HepG2 (cell line): ENCODE data around the gene VEZF1. TPM values are rescaled to one million over a fixed set of nuclear protein-coding genes. Genes with fewer than 3 reads are reported as not detected.

Source experiments
- ARID2 ChIP-seq: sonication (generic); formaldehyde crosslinking; IDR thresholded peaks from 2 replicates; pipeline ENCODE4 v1.8.1; 2022; ENCODE audit warnings: mild to moderate bottlenecking, missing genetic modification reagents, borderline replicate concordance
- ARNT2 ChIP-seq: sonication (generic); formaldehyde crosslinking; IDR thresholded peaks from 2 replicates; pipeline ENCODE4 v1.8.0; 2022; ENCODE audit warnings: mild to moderate bottlenecking, low read depth, missing genetic modification reagents, moderate library complexity
- ATAD3A ChIP-seq: sonication (generic); formaldehyde crosslinking; IDR thresholded peaks from 2 replicates; pipeline ENCODE4 v1.4.0; 2020; ENCODE audit warnings: missing genetic modification reagents
- ATM ChIP-seq: fragments of 450-650 bp; IDR thresholded peaks from 2 replicates; pipeline ENCODE4 v1.7.1; 2017; ENCODE audit warnings: mild to moderate bottlenecking, borderline replicate concordance
- CBFB ChIP-seq: sonication (generic); formaldehyde crosslinking; IDR thresholded peaks from 2 replicates; pipeline ENCODE4 v1.4.0; 2020; ENCODE audit warnings: missing genetic modification reagents
- FOXC1 ChIP-seq: sonication (generic); formaldehyde crosslinking; IDR thresholded peaks from 2 replicates; pipeline ENCODE4 v1.8.0; 2022; ENCODE audit warnings: mild to moderate bottlenecking, missing genetic modification reagents, borderline replicate concordance
- FOXK1 ChIP-seq: sonication (generic); formaldehyde crosslinking; IDR thresholded peaks from 2 replicates; pipeline ENCODE4 v1.4.0; 2020; ENCODE audit warnings: low read depth, missing genetic modification reagents, borderline replicate concordance
- FOXK2 ChIP-seq: fragments of 450-650 bp; IDR thresholded peaks from 2 replicates; pipeline ENCODE4 v1.6.1; 2016
- GABPB1 ChIP-seq: IDR thresholded peaks from 2 replicates; pipeline ENCODE4 v1.6.1; 2016; ENCODE audit warnings: mild to moderate bottlenecking, missing genetic modification reagents, moderate library complexity, missing compliant biosample characterization
- HNRNPUL1 ChIP-seq: fragments of 200-400 bp; formaldehyde crosslinking; IDR thresholded peaks from 2 replicates; pipeline ENCODE4 v1.6.1; 2017; ENCODE audit warnings: low read depth, mild to moderate bottlenecking, low read length, moderate library complexity
- NAIF1 ChIP-seq: sonication (generic); formaldehyde crosslinking; IDR thresholded peaks from 2 replicates; pipeline ENCODE4 v1.5.0; 2020; ENCODE audit warnings: mild to moderate bottlenecking, missing genetic modification reagents, borderline replicate concordance
- NFIB ChIP-seq: sonication (generic); formaldehyde crosslinking; IDR thresholded peaks from 2 replicates; pipeline ENCODE4 v1.9.0; 2021; ENCODE audit warnings: missing genetic modification reagents, mild to moderate bottlenecking, borderline replicate concordance
- NFYC ChIP-seq: IDR thresholded peaks from 2 replicates; pipeline ENCODE4 v1.6.1; 2016; ENCODE audit warnings: missing genetic modification reagents, missing compliant biosample characterization
- PCBP2 ChIP-seq: fragments of 200-400 bp; formaldehyde crosslinking; optimal IDR thresholded peaks from 2 replicates; pipeline ENCODE3; 2018; ENCODE audit warnings: low read length, low read depth; ENCODE audit not compliant: poor library complexity, severe bottlenecking
- SIX1 ChIP-seq: sonication (generic); formaldehyde crosslinking; IDR thresholded peaks from 2 replicates; pipeline ENCODE4 v1.4.0; 2020; ENCODE audit warnings: missing genetic modification reagents, borderline replicate concordance
- TAF1 ChIP-seq: sonication (generic); formaldehyde crosslinking; IDR thresholded peaks from 2 replicates; pipeline ENCODE4 v1.4.0; 2020; ENCODE audit warnings: missing genetic modification reagents
- TRIM24 ChIP-seq: sonication (generic); formaldehyde crosslinking; IDR thresholded peaks from 2 replicates; pipeline ENCODE4 v1.8.0; 2022; ENCODE audit warnings: mild to moderate bottlenecking, missing genetic modification reagents
- ZFP36 ChIP-seq: fragments of 150-350 bp; IDR thresholded peaks from 2 replicates; pipeline ENCODE4 v1.6.1; 2018; ENCODE audit warnings: borderline replicate concordance, low read length, low read depth; ENCODE audit not compliant: partially characterized antibody
- ZNF160 ChIP-seq: sonication (generic); formaldehyde crosslinking; IDR thresholded peaks from 2 replicates; pipeline ENCODE4 v1.8.0; 2022; ENCODE audit warnings: mild to moderate bottlenecking, inconsistent platforms, missing genetic modification reagents
- ZNF354B ChIP-seq: sonication (generic); formaldehyde crosslinking; IDR thresholded peaks from 2 replicates; pipeline ENCODE4 v1.8.0; 2022; ENCODE audit warnings: mild to moderate bottlenecking, missing genetic modification reagents
- ZNF367 ChIP-seq: sonication (generic); formaldehyde crosslinking; IDR thresholded peaks from 2 replicates; pipeline ENCODE4 v1.4.0; 2020; ENCODE audit warnings: missing genetic modification reagents, borderline replicate concordance
- ZNF451 ChIP-seq: sonication (generic); formaldehyde crosslinking; IDR thresholded peaks from 2 replicates; pipeline ENCODE4 v1.5.0; 2020; ENCODE audit warnings: mild to moderate bottlenecking, missing genetic modification reagents
- ZNF703 ChIP-seq: sonication (generic); formaldehyde crosslinking; IDR thresholded peaks from 2 replicates; pipeline ENCODE4 v1.5.1; 2020; ENCODE audit warnings: missing genetic modification reagents, mild to moderate bottlenecking, moderate library complexity, borderline replicate concordance
- polyA plus RNA-seq, 8 experiments: library from polyadenylated mRNA; depleted of rRNA in 3 of 8; stranded (reverse) in 7 of 8; unstranded in 1 of 8; fragments of >200 nt; fragmentation: Illumina TruSeq in 4 of 8; extraction: Trizol in 4 of 8; gene quantifications; 2 replicates each; pipeline versions ENCODE4 v1.2.1 to v1.2.3, GENCODE V29; 2011 to 2016; ENCODE audit warnings: low read depth in 4 of 8, missing spikeins in 1 of 8, mixed read lengths in 1 of 8; ENCODE audit not compliant: insufficient read depth in 1 of 8
- total RNA-seq, 5 experiments: library from RNA; depleted of rRNA; stranded (reverse); fragments of >200 nt; fragmentation: Illumina TruSeq; extraction: Trizol; gene quantifications; 2 replicates each; pipeline ENCODE4 v1.2.3, GENCODE V29; 2016; ENCODE audit warnings: low read depth in 1 of 5
- TF ChIP-seq, protein P1 (sequence below): sonication (generic); formaldehyde crosslinking; IDR thresholded peaks from 2 replicates; pipeline ENCODE4 v1.4.0; 2020; ENCODE audit warnings: mild to moderate bottlenecking, missing genetic modification reagents
- TF ChIP-seq, protein P2 (sequence below): sonication (generic); formaldehyde crosslinking; IDR thresholded peaks from 2 replicates; pipeline ENCODE4 v1.4.0; 2020; ENCODE audit warnings: missing genetic modification reagents
- TF ChIP-seq, protein P3 (sequence below): sonication (generic); formaldehyde crosslinking; IDR thresholded peaks from 2 replicates; pipeline ENCODE4; 2020; ENCODE audit warnings: missing genetic modification reagents, mild to moderate bottlenecking, borderline replicate concordance

Gene VEZF1
- total and polyA plus RNA-seq, 2 of the 13 experiments (the other 11 are each of a cell fraction or from before 2014, with no cell fraction given), result 45.9 to 49.7 TPM

DNA sequence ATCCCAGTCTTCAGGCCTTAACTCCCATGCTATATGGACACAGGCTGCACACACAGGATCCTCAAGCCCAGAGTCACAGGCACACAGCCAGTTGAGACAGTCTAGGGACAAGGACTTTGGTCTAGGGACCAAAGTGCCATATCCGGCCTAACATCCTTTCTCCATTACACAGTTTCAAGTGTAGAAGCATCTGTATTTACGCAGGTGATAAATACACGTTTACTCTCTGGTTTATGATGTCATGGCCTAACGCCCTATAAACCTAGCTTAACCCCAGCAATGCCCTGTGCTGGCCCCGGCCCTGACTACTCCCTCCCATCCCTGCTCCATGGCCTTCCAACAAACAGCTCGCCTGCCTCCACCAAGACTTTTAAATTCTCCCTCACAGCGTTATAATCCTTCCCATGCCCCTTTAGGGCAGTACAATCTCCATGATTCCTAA, 50.0 kb downstream of the VEZF1 start (continued):
- TF ChIP-seq TAF1 (CRISPR knock-in tag), result no peak
- no peak for TF ChIP-seq ZNF354B (CRISPR knock-in tag)
- no peak for TF ChIP-seq NFYC
- TF ChIP-seq HNRNPUL1, result no peak
- no peak for TF ChIP-seq ARID2
- TF ChIP-seq NFIB (CRISPR knock-in tag), result no peak
- TF ChIP-seq, protein P1, sequence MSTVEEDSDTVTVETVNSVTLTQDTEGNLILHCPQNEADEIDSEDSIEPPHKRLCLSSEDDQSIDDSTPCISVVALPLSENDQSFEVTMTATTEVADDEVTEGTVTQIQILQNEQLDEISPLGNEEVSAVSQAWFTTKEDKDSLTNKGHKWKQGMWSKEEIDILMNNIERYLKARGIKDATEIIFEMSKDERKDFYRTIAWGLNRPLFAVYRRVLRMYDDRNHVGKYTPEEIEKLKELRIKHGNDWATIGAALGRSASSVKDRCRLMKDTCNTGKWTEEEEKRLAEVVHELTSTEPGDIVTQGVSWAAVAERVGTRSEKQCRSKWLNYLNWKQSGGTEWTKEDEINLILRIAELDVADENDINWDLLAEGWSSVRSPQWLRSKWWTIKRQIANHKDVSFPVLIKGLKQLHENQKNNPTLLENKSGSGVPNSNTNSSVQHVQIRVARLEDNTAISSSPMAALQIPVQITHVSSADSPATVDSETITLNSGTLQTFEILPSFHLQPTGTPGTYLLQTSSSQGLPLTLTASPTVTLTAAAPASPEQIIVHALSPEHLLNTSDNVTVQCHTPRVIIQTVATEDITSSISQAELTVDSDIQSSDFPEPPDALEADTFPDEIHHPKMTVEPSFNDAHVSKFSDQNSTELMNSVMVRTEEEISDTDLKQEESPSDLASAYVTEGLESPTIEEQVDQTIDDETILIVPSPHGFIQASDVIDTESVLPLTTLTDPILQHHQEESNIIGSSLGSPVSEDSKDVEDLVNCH (CRISPR knock-in tag), result no peak
- TF ChIP-seq ZFP36, result no peak
- no peak for TF ChIP-seq ATAD3A
- TF ChIP-seq, protein P2, sequence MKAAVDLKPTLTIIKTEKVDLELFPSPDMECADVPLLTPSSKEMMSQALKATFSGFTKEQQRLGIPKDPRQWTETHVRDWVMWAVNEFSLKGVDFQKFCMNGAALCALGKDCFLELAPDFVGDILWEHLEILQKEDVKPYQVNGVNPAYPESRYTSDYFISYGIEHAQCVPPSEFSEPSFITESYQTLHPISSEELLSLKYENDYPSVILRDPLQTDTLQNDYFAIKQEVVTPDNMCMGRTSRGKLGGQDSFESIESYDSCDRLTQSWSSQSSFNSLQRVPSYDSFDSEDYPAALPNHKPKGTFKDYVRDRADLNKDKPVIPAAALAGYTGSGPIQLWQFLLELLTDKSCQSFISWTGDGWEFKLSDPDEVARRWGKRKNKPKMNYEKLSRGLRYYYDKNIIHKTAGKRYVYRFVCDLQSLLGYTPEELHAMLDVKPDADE, result no peak
- no peak for TF ChIP-seq ZNF160 (CRISPR knock-in tag)
- TF ChIP-seq SIX1, result peak; percentile 59; the same call in 1 of the 2 replicates
- peak; percentile 71; the same call in 1 of the 2 replicates for TF ChIP-seq FOXK1 (CRISPR knock-in tag)
- TF ChIP-seq ZNF451 (CRISPR knock-in tag), result no peak
- TF ChIP-seq FOXK2, result no peak
- TF ChIP-seq ZNF703 (CRISPR knock-in tag), result no peak
- TF ChIP-seq FOXC1 (CRISPR knock-in tag), result no peak
- TF ChIP-seq, protein P3, sequence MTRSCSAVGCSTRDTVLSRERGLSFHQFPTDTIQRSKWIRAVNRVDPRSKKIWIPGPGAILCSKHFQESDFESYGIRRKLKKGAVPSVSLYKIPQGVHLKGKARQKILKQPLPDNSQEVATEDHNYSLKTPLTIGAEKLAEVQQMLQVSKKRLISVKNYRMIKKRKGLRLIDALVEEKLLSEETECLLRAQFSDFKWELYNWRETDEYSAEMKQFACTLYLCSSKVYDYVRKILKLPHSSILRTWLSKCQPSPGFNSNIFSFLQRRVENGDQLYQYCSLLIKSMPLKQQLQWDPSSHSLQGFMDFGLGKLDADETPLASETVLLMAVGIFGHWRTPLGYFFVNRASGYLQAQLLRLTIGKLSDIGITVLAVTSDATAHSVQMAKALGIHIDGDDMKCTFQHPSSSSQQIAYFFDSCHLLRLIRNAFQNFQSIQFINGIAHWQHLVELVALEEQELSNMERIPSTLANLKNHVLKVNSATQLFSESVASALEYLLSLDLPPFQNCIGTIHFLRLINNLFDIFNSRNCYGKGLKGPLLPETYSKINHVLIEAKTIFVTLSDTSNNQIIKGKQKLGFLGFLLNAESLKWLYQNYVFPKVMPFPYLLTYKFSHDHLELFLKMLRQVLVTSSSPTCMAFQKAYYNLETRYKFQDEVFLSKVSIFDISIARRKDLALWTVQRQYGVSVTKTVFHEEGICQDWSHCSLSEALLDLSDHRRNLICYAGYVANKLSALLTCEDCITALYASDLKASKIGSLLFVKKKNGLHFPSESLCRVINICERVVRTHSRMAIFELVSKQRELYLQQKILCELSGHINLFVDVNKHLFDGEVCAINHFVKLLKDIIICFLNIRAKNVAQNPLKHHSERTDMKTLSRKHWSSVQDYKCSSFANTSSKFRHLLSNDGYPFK (CRISPR knock-in tag), result no peak
- TF ChIP-seq PCBP2, result no peak
- peak; percentile 71 for TF ChIP-seq GABPB1 (CRISPR knock-in tag)
- TF ChIP-seq ARNT2 (CRISPR knock-in tag), result no peak
- no peak for TF ChIP-seq CBFB (CRISPR knock-in tag)
- no peak for TF ChIP-seq ZNF367 (CRISPR knock-in tag)
- no peak for TF ChIP-seq NAIF1 (CRISPR knock-in tag)
- no peak for TF ChIP-seq TRIM24
- no peak for TF ChIP-seq ATM
